Bronchial smooth muscle cell (primary cell): ENCODE measurements around the gene ADGRG1. TPM values are rescaled to one million over a fixed set of nuclear protein-coding genes. Genes with fewer than 3 reads are reported as not detected.

Experiments used
- total RNA-seq: library from RNA; depleted of rRNA; stranded (reverse); fragments of >200 nt; gene quantifications from 2 replicates; pipeline ENCODE4 v1.2.1, GENCODE V29; 2014

Gene ADGRG1
- total RNA-seq, result 1.7 TPM in 2 replicates

GRCh38 chr16:57628008-57628781, at the start of gene ADGRG1:
ADGRG1 (plus strand) TSS chr16:57628630; CDS start chr16:57650288, 21,658 bp downstream.

DNA sequence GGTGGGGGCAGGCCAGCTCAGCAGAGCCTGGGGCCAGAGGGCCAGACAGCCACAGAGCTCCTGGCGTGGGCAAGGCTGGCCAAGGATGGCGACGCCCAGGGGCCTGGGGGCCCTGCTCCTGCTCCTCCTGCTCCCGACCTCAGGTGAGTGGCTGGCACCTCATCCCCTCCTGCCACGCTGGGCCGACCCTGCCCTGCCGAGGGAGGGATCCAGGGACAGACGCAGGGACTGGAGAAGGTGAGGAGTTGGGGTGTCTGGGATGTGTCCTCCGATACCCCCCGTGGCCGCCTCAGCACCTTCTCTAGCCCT, 39.8 kb downstream of the ADGRG1 start, which contains the start of gene ADGRG3:
Gene ADGRG3 (plus strand): TSS at position 44 of the 309 bp plus-strand sequence. CDS start 42 bp downstream, at position 86.

GRCh38 chr16:57694725-57695679, 66.6 kb downstream of the ADGRG1 start, which contains the start of gene DRC7:
DRC7 (plus strand) TSS chr16:57694806; CDS start chr16:57697950, 3,144 bp downstream.

Other genes starting within 250 kb of the ADGRG1 start
- gene CCL17, start 223.9 kb upstream of the ADGRG1 start, total RNA-seq, result not detected in 2 replicates
- 21.0 and 25.8 TPM in 2 replicates for gene CIAPIN1, start 181.2 kb upstream of the ADGRG1 start, total RNA-seq
- 37.8 and 53.7 TPM in 2 replicates for gene COQ9, start 181.2 kb upstream of the ADGRG1 start, total RNA-seq
- gene POLR2C, start 166.0 kb upstream of the ADGRG1 start, total RNA-seq, result 88.1 and 103 TPM in 2 replicates
- gene DOK4, start 142.1 kb upstream of the ADGRG1 start, total RNA-seq, result 20.9 and 28.2 TPM in 2 replicates
- gene CCDC102A, start 92.1 kb upstream of the ADGRG1 start, total RNA-seq, result 22.2 and 24.6 TPM in 2 replicates
- under 0.01 TPM in 1 of 2 replicates, not detected in the other for gene ADGRG5, start 86.0 kb upstream of the ADGRG1 start, total RNA-seq
- not detected in 2 replicates for gene ADGRG3, start 39.7 kb downstream of the ADGRG1 start, total RNA-seq
- 0.32 and 0.34 TPM in 2 replicates for gene DRC7, start 66.2 kb downstream of the ADGRG1 start, total RNA-seq
- 15.1 and 18.7 TPM in 2 replicates for gene KATNB1, start 107.1 kb downstream of the ADGRG1 start, total RNA-seq
- gene KIFC3, start 173.9 kb downstream of the ADGRG1 start, total RNA-seq, result 19.7 and 20.2 TPM in 2 replicates